ENCODE measurements around the gene CDH23.

- TF ChIP-seq CTCF (IDR thresholded peaks at IDR 0.05; ENCODE audit: poor library complexity) (no peak), EZH2phosphoT487 (IDR thresholded peaks at IDR 0.05; ENCODE audit: low read depth, severe bottlenecking, unreplicated experiment) (no peak)
Observed at GRCh38 chr10:71745664-71746250, 349.0 kb downstream of the CDH23 start.
